Right lobe of liver (tissue), 4 donors: ENCODE results near the gene CDX1.

Experiments
- CTCF ChIP-seq, 4 donors: fragments of 200-600 bp in 3 of 4; fragments of 450-650 bp in 1 of 4; IDR thresholded peaks; one replicate each; pipeline versions ENCODE4 v1.5.1 to v1.8.0; 2016 to 2022; ENCODE audit warnings: antibody characterized with exemption in 4 of 4, mild to moderate bottlenecking in 2 of 4
- POLR2A ChIP-seq: fragments of 450-650 bp; IDR thresholded peaks from one replicate; pipeline ENCODE4 v1.6.1; 2017; ENCODE audit warnings: antibody characterized with exemption, mild to moderate bottlenecking
- donor health status: DM: no; HTN: no; CAD: no.
- donor health status: DM: no; HTN: no; CAD: no.
- donor health status: DM: no; HTN: yes; CAD: no.

DNA sequence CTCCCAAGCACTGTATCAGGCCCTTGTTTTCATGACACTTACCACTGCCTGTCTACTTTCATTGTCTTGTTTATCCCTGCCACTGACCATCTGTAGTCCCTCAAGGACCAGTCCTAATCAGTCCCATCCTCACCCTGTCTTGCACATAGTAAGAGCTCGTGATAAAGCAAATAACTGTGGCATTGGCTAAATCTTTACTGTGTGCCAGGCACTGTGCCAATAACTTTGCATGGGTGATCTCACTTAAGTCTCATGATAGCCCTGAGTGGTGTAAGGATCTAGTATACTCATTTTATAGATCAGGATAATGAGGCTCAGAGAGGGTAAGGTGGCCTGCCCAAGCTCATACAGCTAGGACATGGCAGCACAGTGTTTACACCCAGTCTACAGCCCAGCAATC is 5.6 kb downstream of the CDX1 start:
- TF ChIP-seq CTCF (IDR thresholded peaks at IDR 0.05) (no peak), POLR2A (no peak)
